DOHH2 (cell line): ENCODE measurements around the gene STK33.

Experiments
- EZH2phosphoT487 ChIP-seq: fragments of 200-600 bp; sonication (generic); IDR thresholded peaks from 2 replicates; pipeline ENCODE4 v1.6.1; 2017; ENCODE audit warnings: borderline replicate concordance, mild to moderate bottlenecking, antibody characterized with exemption, low read length, moderate library complexity, mixed read lengths
- TF ChIP-seq, protein P1 (sequence below): fragments of 200-600 bp; sonication (generic); IDR thresholded peaks from one replicate; pipeline ENCODE4 v1.5.1; 2014; ENCODE audit warnings: antibody characterized with exemption, mild to moderate bottlenecking, low read depth, low read length; ENCODE audit not compliant: poor library complexity, severe bottlenecking

DNA sequence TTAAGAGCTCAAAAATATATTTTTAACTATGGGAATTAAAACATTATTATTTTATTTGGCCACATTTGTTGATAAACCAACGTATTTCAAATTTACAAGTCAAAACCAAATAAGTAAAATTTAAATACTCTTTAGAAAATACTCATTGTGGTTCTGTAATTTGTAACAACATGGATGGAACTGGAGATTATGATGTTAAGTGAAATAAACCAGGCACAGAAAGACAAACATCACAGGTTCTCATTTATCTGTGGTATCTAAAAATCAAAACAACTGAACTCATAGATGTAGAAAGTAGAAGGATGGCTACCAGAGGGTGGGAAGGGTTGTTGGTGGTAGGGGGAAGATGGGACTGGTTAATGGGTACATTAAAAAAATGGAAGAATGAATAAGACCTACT, 50.8 kb downstream of the STK33 start:
- TF ChIP-seq, protein P1, sequence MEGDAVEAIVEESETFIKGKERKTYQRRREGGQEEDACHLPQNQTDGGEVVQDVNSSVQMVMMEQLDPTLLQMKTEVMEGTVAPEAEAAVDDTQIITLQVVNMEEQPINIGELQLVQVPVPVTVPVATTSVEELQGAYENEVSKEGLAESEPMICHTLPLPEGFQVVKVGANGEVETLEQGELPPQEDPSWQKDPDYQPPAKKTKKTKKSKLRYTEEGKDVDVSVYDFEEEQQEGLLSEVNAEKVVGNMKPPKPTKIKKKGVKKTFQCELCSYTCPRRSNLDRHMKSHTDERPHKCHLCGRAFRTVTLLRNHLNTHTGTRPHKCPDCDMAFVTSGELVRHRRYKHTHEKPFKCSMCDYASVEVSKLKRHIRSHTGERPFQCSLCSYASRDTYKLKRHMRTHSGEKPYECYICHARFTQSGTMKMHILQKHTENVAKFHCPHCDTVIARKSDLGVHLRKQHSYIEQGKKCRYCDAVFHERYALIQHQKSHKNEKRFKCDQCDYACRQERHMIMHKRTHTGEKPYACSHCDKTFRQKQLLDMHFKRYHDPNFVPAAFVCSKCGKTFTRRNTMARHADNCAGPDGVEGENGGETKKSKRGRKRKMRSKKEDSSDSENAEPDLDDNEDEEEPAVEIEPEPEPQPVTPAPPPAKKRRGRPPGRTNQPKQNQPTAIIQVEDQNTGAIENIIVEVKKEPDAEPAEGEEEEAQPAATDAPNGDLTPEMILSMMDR = no peak
- no peak for TF ChIP-seq EZH2phosphoT487
